Neural progenitor cell (in vitro differentiated cells): Measurements from ENCODE around the gene NEU3.

Experiments
- CTCF ChIP-seq: fragments of 200-600 bp; sonication (generic); IDR thresholded peaks from 2 replicates; pipeline ENCODE4 v1.5.1; 2017; ENCODE audit warnings: antibody characterized with exemption, mild to moderate bottlenecking
- EZH2 ChIP-seq: fragments of 200-600 bp; sonication (generic); IDR thresholded peaks from 2 replicates; pipeline ENCODE4 v1.6.1; 2017; ENCODE audit warnings: antibody characterized with exemption, mild to moderate bottlenecking, moderate library complexity
- EZH2phosphoT487 ChIP-seq: fragments of 200-600 bp; sonication (generic); IDR thresholded peaks from 2 replicates; pipeline ENCODE4 v1.6.1; 2017; ENCODE audit warnings: antibody characterized with exemption

GRCh38 chr11:75001686-75002085 is 13.0 kb downstream of the NEU3 start:
- no peak for TF ChIP-seq CTCF
- no peak for TF ChIP-seq EZH2phosphoT487
- TF ChIP-seq EZH2, result no peak
